GM12874 (cell line): ENCODE data around the gene TBCA.

Experiments used
- TF ChIP-seq, protein P1 (sequence below): IDR thresholded peaks from 2 replicates; pipeline ENCODE4 v1.5.1; 2011; ENCODE audit warnings: low read depth, mild to moderate bottlenecking, control low read depth, low read length, moderate library complexity; ENCODE audit not compliant: insufficient read depth

TBCA gene

DNA sequence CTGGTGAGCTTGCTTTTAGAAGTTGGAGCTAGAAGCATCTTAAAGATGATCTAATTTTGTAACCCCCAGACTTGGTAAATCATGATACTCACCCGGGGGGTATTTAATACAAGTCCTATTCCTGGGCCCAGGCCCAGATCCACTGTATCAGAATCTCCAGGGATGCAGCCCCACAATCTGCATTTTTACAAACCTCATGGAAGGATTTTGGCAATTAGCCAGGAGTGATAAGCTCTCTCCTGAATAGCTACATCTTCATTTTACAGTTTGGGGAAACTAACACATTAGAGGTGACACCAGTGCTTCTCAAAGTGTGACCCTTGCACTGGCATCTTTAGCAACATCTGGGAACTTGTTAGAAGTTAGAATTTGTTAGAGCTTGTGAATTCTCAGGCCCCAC is 106.5 kb downstream of the TBCA start:
- TF ChIP-seq, protein P1, sequence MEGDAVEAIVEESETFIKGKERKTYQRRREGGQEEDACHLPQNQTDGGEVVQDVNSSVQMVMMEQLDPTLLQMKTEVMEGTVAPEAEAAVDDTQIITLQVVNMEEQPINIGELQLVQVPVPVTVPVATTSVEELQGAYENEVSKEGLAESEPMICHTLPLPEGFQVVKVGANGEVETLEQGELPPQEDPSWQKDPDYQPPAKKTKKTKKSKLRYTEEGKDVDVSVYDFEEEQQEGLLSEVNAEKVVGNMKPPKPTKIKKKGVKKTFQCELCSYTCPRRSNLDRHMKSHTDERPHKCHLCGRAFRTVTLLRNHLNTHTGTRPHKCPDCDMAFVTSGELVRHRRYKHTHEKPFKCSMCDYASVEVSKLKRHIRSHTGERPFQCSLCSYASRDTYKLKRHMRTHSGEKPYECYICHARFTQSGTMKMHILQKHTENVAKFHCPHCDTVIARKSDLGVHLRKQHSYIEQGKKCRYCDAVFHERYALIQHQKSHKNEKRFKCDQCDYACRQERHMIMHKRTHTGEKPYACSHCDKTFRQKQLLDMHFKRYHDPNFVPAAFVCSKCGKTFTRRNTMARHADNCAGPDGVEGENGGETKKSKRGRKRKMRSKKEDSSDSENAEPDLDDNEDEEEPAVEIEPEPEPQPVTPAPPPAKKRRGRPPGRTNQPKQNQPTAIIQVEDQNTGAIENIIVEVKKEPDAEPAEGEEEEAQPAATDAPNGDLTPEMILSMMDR: no peak

DNA sequence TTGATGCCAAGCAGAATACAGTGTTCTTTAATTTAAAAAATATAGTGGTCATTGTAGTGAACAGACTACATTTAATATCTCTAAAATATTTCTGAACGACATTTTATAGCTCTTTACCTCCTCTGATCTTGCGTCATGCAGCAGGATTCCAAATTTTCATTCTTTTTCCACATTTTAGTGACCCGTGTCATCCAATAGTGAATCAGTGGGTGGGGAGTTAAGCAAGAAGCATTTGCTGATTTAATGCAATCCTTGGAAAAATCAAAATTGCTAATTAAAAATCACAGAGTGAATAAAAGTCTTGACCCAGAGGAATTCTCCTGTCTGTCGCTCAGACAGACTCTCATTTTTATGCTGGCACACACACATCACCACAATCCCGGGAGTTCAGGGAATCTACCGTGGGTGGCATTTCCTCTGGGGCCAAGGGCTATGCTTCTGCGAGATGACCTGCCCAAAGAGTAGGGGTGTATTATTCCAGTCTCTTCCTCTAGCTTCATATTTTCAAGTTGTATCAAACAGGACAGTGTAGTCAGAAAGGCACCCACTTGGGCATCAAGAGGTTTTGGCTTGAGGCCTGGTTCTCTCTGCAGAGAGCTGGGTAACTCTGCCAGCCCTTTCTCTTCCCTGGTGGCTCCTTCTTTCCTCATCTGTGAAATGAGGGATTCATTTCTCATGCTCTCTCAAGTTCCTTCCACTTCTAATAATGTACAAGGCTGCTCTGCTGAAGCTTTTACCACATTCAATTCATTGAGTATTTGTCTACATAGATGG is 112.9 kb downstream of the TBCA start:
- TF ChIP-seq, protein P1: no peak

DNA sequence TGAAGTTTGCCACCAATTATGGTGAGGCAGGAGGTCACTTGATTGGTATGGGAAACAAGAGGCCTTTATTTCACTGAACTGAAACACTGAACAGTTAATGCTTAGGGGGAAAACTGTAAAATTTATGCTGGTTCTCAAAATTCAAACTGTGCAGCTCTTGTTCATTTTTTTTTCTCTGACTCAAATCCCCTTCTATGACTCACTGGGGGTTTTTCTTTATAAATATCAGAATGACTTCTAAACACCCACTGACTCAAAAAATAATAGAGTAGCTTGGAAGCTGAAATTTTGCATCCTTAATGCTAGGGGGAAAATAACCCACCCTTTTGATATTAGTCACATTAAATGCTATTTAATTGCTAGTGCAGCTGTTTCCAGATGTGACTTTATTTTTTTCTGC is 113.5 kb downstream of the TBCA start:
- TF ChIP-seq, protein P1: no peak

DNA sequence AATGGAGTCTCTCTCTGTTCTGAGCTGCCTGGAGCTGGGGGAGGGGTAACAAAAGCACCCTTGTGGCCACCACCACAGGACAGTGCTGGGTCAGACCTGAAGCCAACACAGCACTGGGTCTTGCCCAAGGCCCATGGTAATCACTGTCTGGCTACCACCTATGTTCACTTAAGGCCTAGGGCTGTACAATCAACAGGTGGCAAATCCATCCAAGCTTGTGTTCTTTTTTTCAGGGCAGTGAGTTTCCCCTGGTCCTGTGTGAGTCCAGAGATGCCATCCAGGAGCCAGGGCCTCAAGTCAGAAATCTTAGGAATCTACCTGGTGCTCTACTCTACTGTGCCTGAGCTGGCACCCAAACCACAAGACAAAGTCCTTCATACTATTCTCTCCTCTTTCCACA is 117.5 kb downstream of the TBCA start:
- TF ChIP-seq, protein P1: no peak

DNA sequence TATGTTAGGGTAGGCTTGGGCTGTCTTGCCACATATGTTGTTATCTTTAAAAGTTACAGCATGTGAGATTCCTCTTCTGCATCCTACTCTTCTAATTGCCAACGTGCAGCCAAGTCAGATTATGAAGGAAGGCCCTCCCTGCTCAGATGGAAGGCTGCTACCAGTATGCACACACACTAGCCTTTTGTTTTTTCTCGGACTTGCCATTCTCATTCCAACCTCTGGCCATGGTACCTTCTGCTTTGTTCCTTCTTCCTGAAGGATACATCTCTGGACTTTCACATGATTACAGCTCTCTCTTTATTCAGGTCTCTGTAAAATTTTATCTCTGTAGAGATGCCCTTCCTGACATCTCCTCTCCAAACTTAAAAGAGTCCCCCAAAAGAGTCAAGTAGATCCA is 124.8 kb downstream of the TBCA start:
- TF ChIP-seq, protein P1: no peak

DNA sequence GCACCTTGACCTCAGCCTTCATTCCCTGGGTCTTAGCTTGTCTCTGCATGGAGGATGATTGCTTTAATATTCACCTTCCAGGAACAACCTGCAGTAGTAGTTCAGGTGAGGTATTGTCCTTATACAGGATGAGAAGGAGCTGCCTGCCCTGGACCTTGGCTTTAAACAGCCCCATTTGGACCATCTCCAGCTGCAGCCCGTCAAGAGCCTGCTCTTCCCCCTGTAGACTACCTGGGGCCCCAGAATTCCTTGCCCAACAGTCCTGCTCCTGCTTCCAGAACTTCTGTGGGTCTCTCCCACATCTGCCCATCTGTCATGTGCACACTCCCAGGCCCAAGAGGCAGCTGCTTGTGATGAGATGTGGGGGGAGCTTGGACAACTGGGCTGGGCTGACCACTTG is 125.5 kb downstream of the TBCA start:
- TF ChIP-seq, protein P1: no peak

DNA sequence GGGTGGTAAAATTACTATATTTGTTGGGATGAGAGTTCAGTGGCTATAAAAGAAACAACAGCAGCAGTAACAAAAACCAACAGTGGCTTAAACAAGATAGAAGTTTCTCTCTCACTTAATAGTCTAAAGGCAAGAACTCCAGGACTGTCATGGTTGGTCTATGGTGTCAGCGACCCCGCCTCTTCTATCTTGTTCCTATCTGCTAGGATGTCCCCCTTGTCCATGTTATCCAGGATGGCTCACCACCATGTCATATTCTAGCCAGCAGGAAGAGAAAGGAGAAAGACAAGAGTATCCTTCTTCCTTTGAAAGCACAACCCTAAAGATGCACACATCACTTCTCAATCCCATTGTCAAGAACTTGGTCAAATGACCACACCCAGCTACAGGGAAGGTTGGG is 126.4 kb downstream of the TBCA start:
- TF ChIP-seq, protein P1: no peak
